NCI-H1436 (cell line): ENCODE data around the gene IQSEC1.

Experiments used
- DNase-seq: peaks from one replicate; lab custom pipeline; 2025; lab: John Stamatoyannopoulos, UW

Gene IQSEC1

DNA sequence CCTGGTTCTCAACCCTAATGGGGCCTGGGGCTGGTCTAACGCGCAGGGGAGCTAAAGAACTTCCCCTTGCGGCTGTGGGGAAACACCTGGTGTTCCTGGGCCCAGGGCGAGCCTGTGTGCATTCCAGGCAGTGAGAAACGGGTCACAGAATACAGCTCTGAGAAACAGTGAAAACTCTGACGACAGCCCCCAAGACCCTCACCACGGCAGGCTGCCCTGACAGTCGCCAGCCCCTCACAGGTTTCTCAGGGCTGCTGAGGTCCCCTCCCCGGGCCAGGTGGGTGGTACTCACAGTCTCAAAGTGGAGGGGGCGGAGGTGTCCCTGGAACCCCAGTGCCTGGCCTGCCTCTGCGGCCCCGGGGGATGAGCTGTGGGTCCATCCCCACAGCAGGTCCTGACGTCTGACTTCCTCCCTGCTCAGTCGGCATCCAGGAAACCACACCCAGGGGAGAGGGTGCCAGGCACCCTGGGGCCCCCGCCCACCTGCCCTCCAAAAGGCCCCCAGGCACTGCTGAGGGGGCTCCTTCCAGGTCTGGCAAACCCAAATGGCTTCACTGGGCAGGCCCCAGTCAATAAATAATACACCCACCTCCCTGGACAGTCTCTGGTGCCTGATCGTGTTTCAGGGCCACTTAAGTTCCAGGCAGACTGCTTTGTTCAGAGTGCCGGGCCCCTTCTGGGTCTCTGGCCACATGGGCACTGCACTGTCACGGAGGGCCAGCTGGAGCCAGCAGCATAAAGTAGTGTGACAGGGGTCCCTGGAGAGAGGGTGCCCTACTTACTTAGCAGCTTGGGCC is 57.7 kb downstream of the IQSEC1 start:
- DNase-seq, result no peak

DNA sequence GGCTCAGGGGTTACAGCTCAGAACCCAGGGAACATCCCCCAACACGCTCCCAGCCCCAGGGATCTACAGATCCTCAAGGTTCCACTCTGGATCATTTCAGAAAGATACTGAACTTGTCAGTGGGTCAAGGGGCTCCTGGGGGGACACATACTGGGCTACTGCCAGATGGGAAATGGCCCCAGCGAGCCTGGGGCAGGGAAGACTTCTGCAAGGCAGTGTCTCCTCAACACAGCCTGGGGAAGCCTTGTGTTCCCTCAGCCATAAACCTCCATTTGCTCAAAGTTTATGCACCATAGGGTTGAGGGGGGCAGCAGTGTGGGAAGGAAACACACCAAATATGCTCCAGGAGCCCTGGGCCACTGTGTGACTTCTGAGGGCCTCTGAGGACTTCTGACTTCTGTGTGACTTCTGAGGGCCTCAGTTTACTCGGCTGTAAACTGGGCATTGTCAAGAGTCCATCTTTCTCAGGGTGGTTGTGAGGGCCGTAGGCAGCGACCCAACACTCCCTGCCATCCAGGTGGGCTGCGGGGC is 58.4 kb downstream of the IQSEC1 start:
- DNase-seq, result no peak

DNA sequence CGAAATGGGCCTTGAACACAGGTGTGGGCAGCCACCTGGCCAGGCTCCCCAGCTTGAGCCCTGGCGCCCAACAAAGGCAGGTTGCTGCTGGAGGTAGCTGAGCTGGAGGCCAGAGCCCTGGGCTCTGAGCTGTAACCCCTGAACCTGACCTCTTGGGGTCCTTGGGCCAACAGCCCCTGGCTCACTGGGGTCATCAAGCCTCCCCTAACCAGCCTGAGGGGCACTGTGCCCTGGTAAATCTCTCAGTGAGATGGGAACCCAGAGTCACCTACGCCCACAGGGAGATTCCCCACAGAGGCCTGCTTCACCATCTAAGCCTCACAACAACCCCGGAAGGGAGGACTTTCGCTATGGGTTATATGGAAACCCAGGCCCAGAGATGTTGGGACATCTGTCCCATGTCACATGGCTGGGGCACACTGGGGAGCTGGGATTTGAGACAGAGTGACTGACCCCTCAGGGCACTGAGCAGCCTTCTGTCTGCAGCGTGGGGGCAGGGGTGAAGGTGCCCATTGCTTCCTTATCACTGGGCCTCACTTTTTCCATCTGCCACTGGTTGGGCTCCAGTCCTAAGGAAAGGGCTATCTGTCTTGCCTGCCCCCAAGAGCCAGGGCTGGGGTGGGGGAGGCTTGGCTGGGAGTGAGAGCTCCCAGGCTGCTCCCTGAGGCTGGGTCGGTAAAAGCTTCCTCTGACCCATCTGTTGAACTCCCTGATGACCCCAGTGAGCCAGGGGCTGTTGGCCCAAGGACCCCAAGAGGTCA is 59.1 kb downstream of the IQSEC1 start:
- no peak for DNase-seq

DNA sequence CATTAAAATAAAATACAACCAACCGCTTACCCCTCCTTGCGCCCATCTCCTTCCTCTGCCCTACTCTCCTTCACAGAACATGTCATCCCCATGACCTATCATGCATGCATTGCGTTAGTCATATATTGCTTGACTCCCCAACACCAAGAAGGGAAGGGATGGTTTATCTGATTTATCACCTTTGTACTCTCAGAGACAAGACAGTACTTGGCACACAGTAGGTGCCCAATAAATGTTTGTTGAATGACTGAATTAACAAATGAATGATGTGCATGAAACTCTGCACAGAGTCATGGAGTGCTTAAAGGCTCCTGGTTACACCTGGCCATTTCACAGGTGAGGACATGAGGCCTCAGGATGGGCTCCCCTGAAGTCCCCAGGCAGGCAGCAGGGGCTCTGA is 59.7 kb downstream of the IQSEC1 start:
- DNase-seq, result no peak

- no peak for DNase-seq
These were observed 60.1 kb downstream of the IQSEC1 start for GRCh38 chr3:13013151-13013561.

DNA sequence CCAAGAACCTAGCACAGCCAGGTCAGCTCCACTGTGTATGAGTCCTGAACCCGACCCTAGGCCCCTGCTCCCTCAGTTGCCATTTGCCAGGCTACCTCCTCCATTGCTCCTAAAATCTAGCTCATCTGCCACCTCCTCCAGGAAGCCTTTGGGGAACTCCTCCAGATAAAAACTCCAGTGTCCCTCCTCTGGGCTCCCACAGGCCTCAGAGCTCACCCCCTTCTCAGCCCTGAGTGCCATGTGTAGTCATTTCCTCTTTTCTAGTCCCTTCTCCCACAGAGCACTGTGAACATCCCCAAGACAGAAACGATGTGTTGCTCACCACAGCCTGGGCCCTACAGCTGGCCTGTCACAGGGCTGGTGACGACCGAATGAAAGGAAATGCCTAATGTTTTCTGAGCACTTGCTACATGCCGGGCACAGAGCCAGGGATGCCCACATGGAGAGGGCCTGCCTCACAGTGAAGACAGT is 61.0 kb downstream of the IQSEC1 start:
- no peak for DNase-seq

GRCh38 chr3:13011573-13012220 is 61.5 kb downstream of the IQSEC1 start:
- no peak for DNase-seq

- no peak for DNase-seq
These were observed 62.3 kb downstream of the IQSEC1 start for GRCh38 chr3:13010780-13011572.

DNA sequence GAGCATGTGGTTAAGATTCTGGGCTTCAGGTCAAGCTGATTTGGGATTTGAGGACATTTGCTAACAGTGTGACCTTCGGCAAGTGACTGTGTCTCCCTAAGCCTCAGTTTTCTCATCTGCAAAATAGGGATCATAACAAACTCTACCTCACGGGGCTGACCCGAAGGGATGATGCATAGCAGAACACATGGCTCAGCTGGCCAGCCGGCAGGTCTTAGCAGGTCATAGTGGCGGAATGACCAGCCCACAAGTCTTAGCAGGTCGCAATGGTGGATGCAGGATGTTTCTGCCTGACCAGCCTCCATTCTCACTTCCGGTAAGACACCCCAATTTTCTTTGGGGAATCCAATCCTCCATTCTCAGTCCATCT is 63.3 kb downstream of the IQSEC1 start:
- DNase-seq, result no peak

DNA sequence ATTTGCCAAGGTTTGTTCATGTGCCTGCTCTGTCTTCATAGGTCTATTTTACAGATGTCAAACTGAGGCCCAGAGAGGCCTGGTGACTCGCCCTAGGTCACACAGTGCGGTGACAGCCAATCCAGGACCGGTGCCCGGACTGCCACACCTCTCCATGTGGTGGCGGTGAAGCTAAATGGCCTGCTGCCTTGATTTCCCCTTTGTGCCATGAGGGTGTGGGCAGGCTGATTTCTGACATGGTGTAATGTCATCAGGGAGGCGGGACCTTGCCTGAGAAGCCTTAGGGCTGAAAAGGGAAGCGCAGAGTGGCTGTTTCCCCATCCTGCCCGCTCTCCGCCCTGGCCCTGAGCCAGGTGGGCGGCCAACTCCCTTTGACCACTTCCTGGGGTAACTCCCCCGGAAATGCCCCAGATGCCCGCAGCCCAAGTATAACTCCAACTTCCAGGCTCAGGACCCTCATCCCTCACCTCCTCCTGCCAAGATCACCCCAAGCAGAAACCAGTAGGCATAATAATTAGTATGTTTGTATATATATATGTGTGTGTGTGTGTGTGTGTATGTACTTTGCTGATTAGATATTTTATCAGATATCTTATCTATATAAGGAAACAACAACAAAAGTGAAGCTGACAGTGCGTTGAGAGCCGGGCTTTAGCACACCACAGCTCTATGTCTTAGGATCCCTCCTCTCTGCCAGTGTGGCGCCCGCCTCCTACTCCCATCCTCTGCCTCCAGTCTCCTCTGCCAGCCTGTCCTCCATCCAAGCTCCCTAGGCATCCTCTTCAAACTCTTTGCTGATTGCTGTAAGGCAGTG is 63.9 kb downstream of the IQSEC1 start:
- no peak for DNase-seq

DNA sequence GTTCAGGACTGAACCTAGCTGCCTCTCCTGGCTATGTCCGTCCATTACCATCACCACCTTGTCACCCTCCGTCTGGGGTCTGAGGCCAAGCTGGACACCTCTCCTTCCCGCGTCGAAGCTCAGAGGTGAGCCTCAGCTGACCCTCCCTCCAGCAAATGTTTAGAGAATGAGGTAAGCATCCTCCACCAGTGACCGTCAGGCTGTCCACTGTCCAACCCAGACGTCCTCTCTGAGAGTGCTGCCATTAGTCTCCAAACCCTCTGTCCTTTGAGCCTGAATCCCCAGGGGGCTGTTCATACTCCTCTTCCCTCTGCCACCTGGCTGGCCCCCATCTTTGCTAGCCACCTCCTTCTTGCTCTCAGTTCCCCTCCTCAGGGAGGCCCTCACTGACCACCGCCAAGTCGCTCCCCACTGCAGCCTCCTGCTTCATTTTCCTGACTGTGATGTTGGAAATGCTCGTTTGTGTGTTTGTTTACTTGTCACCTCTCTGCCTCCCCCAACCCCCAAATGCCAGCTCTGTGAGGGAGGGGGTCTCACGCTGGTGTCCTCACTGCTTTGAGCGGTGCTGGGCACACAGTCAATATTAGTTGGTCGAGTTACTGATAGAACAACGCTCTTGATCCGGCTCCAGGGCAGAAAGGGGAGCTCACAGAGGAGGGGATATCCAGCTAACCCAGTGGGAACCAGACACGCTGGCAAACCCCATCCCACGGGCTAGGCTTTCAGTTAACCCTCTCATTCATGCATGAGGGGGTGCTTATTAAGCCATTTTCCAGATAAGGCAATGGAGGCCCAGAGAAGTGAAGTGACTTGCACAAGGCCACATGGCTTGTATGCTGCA is 64.9 kb downstream of the IQSEC1 start:
- DNase-seq, result no peak

GRCh38 chr3:13007251-13007941 is 65.8 kb downstream of the IQSEC1 start:
- no peak for DNase-seq

GRCh38 chr3:13006216-13006990 is 66.8 kb downstream of the IQSEC1 start:
- DNase-seq, result no peak

DNA sequence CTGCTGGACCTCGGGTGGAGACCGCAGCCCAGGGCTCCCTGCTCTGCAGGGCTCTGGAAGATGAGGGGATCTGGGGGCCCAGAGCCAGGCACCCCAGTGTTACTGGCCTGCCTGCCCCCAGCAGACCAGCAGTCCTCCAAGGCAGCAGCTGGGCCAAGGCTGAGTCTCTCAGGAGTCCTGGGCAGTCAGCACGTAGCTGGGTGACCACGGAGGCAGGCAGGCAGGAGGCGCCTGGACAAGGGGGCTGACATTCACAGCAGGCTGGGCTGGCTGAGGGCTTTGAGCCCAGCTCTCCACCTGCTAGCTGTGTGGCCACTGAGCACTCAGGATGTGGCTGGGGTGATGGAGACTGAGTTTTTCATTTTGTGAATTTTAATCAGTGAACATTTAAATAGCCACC is 67.9 kb downstream of the IQSEC1 start:
- DNase-seq, result no peak

DNA sequence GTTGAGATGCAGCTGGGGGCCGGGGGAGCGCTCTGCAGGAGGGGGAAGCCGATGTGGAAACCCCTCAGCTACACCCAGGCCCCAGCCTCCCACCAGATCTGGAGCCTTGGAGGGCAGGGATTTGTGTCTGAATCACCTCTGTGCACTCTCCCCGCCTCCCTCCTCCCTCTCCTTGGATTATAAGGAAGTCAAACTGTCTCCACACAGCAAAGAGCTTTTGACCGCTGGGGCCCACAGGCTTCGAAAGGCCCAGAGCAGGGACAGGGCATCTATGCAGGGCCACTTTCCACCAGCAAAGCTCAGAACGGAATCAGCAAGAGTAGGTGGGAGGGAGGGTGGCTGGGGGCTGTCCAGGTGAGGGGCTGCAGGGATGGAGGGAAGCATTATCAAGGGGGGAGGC is 68.9 kb downstream of the IQSEC1 start:
- DNase-seq, result no peak

DNA sequence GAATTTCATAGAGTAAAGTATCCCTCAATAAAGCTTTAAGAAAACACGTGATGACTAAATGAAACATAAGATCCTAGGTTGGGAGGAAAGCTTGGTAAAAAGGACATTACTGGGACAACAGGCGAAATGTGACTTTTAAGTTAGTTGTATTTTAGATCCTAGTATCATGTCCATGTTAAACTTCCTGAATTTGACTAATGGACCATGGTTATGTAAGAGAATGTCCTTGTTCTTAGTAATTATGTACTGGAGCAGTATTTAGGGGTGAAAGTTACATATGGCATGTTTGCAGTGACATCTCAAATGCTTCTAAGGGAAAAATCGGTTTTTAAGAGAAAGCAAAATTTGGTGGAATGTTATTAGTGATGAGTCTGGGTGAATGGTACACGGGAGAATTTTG is 69.6 kb downstream of the IQSEC1 start:
- DNase-seq, result no peak

DNA sequence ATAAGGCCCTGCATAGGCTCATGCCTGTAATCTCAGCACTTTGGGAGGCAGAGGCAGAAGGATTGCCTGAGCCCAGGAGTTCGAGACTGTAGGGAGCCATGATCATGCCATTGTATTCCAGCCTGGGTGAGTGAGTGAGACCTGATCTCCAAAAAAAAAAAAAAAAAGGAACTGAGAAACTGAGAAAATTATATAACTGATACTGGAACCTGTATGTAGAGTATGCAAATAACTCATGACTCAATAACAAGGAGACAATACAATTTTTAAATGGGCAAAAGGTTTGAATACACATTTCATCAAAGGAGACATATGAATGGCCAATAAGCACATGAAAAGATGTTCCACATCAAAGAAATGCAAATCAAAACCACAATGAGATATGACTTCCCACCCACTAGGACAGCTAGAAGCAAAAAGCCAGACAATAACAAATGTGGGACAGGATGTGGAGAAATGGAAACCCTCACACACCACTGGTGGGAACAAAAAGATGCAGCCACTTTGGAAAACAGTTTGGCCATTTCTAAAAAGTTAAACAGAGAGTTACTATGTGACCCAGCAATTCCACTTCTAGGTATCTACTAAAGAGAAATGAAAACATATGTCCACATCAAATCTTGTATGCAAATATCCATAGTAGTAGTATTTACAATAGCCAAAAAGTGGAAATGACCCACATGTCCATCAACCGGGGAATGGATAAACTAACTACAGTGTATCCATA is 70.7 kb downstream of the IQSEC1 start:
- DNase-seq, result no peak
